Stimulated activated CD8-positive, alpha-beta memory T cell treated with anti-CD3 and anti-CD28 coated beads, Interleukin-7, amount 100 ng/mL, for 48 hours (primary cell): Measurements from ENCODE around the gene LDHD.

Source experiments
- DNase-seq, 2 donors: peaks; one replicate each; pipeline ENCODE4 v3.0.0-alpha.2; 2020; ENCODE audit warnings: low read depth in 1 of 2; ENCODE audit errors: extremely low read depth in 1 of 2

LDHD gene

DNA sequence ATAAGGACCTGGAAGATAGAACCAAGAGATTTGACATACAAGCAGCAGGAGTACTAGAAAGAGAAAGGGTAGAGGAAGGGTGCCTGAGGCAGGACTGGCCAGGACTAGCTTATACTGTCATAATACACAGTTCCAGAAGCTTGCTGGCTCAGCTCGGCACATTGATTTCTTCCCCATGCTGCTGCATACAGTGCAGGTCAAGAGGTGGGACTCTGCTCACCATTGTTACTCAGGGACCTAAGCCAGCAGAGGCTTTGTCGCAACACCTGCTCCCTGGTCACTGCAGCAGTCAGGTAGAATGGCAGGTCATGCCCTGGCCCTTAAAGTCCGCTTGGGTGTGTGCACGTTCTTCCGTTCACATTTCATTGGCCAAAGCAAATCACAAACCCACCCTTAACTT lies 32.8 kb downstream of the LDHD start:
- DNase-seq: no peak

DNA sequence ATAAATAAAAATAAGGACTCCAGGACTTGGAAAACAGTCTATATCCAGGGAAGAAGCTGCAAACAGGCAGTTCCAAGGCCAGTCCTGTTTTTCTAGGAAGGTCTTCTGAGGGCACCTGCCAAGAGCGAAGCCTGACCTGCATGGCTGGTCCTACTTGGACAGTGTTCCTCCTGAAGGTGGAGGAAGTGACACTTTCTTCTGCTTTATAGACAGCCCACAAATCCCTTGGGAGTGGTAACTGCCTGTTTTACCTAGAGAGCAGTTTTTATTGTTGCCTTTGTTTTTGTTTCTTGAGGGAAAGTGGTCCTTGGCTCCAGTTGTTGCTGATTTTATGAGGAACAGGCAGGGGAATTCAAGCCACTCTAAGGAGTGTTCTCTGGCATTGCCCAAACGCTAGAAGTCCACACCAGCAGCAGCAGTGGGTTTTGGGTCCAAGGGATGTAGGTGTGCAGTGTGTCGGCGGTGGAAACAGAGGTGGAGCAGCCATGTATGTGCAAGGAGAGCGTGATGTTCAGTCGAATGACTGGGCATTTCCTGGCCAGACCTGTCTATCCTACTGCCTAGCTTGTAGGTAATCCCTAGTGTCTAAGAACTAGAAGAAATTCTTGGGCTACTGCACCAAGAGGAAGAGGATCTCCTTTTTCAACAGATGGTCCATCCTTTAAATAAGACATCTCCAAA lies 35.3 kb downstream of the LDHD start:
- no peak for DNase-seq

DNA sequence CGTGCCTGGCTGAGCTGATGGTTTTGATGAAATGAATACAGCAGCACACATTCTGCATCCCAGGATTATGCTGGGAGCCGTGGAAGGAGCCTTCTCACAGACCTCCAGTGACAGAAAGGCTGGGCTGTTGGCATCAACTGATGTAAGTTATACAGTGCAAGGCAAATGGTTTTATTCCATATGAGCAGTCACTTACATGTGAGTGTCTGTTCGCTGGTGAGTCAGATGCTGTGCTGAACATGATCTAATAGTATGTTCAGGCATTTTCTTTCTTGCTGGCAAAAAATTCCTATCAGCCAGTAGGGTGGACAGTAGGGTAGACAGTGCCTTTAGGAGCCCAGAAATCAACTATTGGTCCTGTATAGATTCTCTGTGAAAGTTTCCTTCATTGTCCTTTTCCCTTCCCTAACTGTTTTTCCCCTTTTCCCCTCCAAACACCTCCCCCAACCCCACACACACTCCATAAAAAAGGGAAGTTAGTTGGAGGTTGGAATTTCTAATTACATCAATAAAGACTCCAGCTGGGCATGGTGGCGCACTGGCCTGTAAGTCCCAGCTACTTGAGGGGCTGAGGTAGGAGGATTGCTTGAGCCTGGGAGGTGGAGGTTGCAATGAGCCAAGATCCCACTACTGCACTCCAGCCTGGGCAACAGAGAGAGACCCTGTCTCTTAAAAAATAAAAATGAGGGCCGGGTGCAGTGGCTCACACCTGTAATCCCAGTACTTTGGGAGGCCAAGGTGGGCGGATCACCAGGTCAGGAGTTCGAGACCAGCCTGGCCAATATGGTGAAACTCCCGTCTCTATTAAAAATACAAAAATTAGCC lies 36.2 kb downstream of the LDHD start:
- DNase-seq: no peak

DNA sequence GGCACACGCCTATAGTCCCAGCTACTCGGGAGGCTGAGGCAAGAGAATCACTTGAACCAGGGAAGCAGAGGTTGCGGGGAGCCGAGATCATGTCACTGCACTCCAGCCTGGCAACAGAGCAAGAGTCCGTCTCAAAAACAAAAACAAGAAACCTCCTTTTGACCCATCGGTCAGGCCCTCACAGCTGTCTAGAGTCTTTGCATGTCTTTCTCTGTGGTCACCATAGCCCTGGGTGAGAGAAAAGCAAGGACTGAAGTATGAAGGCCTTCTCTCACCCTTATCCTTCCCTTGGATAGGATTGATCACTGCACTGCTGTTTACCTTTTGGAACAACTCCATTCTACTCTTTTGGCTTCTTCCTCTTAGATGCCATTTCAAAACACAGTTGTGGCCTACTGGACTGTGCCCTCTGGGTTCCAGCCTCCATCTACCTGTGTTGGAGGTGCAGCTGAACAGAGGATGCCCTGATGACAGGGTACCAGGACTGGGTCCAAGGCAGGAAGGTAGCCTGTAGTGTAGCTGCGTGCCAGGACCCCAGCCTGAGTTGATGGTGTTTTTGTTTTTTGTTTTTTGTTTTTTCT lies 37.1 kb downstream of the LDHD start:
- no peak for DNase-seq

DNA sequence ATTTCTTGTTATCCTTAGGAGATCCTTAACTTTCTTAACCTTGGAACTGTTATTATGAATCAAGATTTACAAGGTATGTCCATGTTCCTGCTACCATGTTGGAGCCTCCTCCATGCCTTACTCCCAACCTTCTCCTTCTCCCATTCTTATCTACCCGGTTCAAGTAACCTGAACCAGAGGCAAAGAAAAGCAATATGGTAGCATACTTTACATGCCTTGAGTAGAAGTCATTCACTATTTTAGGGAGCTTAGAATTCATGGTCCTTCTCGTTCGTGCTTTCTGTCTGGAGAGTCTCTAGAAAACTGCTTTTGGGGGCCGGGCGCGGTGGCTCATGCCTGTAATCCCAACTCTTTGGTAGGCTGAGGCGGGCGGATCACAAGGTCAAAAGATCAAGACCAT lies 37.7 kb downstream of the LDHD start:
- no peak for DNase-seq

DNA sequence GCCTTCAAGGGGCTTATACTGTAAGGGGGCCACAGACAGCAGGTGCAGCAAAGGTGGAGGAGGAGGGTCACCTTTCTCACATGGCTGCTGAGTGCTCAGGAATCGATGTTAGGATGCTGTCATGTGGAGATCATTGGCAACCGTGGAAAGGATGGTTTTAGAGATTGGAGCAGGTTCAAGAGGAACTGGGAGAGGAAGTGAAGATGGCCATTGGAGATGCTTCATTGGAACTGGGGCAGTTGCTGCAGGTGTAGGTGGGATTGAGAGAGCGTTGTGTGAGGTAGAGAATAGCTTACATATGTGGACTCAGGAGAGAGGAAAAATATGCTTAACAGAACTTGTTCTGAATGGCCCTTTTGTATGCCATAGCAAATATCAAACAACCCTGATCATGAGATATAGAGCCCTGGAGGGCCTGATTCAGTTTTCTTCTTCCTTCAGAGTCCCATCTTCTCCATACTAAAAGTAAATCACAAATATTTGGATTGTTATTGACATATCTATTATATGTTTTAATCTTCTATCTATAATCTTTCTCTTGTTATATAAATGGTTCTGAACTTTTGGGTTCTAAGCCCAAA lies 40.8 kb downstream of the LDHD start:
- DNase-seq: no peak

DNA sequence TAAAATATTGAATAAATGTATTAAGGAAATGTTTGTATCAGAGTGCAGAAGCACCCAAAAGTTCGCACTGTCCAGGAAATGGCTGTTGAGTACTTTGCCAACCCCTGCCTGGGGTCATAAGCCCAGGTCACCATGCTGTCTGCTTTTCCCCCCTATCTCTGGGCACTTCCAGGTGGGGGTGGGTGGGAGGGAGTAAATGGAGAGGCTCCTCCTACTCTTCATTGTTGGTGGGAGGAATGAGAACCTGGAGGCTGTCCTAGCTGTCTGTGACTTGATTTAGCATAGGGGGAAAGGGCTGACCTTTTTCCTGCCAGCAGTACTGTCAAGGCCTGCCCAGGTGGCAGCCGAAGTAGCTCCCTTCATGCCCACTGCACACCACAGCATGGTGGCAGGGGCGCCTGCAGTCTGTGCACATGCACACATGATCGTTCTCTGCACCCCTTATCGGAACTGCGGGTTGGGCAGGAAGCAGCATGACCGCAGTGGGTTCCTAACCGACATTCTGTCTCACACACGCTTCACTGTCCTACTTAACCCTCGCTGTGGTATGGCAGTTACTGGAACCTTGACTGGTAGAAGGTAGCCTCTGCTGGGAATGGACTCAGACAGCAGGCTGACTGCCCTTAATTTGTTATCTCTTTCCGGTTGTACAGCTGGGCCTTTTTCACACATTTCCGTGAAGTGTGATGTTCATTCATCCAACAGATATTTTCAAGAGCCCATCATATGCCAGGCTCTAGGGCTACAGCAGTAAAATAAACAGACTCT lies 41.5 kb downstream of the LDHD start:
- peak; percentile 63 to 83 for DNase-seq

DNA sequence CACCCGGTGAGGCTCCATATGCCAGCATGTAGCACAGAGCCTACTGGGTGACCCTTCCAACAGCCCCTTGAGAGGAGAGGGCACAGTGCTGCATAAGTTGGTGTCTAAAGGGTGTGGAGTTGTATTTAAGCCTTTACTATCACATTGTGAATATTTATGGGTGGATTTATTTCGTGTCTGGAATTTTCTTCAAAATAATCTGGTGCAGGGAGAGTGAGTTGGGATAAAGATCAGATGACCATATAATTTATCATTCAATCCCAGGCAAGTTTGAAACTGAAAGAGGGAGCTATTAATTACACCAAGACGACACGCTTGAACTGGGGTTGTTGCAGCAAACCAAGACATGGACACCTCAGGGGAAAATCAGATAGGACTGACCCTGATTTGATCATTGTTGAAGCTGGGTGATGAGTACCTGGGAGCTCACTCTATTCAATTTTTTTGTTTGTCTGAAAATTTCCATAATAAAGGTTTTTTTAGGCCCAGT lies 42.2 kb downstream of the LDHD start:
- DNase-seq: no peak

DNA sequence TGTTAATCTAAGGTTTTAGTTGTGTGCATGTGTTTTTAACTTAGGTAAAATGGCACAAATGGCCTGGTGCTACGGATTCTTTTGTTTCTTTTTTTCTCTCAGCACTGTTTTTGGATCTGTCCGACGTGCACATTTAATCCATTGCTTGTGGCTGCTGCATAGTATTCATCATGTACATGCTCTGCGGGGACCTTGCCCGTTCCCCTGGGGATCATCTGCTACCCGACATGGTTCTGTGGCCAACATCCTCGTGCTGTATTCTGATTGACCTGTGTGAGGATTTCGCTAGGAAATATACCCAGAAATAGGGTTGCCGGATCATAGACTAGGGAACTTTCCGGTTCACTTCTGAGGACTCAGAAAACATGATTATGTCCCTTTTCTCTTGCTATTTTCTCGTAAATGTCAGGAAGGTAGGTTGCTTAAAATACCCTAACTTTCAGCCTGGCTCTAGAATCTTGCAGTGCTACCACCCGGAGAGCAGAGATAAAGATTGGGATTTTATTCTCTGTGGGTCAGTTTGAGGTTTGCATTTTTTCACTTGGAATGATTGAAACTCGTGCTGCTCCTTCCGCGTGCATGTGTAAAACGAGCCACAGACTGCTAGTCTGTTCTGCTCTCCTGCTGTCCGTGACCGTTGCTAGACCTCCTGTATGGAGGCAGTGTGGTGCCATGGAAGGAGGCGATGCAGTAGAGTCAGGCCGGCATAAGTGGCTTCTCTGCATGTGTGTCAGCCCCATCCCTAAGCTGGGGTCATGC lies 42.9 kb downstream of the LDHD start:
- no peak for DNase-seq

DNA sequence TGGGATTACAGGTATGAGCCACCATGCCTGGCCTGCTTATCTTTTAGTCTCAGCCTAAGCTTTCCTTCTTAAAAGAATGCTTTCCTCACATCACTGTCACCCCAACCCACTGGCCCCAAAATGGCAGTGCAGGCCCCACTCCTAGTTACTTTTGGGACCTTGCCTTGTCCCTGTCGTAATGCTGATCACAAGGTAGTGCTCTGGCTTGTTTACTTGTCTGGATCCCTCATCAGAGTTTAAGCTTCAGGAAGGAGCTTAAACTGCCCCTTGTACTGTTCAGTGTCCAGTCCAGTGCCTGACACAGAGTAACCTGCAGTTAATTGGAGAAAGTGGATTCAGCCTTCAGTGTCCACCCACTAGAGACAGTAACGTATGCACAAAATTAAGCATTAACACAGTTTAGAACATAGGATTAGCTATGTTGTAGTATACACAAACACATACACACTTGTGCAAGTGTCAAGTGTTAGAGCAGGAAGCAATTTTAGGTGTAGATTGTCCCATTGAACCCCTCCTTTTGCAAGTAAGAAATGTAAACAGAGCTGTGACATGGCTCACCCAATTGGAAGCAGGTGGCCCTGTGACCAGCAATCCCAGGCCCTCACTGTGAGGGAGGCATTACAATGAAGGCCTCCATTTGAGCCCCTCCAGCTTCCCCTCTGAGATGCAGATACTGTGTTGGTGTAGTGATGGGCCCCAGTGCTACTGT lies 44.2 kb downstream of the LDHD start:
- no peak for DNase-seq

DNA sequence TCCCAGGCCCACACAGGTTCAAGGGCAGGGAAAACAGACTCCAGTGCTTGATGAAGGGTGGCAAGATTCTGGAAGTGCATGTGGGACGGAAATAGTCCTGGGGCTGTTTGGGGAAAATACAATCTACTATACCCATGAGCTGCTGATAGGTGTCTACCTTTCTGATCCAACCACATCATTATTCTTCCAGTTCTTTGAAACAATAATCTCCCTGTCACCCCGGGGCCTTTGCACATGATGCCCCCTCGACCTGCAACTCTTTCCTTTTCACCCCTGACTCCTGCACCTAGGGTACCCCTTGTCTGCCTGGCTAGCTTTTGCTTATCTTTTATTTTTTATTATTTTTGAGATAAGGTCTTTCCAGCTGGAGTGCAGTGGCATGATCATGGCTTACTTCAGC lies 45.0 kb downstream of the LDHD start:
- no peak for DNase-seq

DNA sequence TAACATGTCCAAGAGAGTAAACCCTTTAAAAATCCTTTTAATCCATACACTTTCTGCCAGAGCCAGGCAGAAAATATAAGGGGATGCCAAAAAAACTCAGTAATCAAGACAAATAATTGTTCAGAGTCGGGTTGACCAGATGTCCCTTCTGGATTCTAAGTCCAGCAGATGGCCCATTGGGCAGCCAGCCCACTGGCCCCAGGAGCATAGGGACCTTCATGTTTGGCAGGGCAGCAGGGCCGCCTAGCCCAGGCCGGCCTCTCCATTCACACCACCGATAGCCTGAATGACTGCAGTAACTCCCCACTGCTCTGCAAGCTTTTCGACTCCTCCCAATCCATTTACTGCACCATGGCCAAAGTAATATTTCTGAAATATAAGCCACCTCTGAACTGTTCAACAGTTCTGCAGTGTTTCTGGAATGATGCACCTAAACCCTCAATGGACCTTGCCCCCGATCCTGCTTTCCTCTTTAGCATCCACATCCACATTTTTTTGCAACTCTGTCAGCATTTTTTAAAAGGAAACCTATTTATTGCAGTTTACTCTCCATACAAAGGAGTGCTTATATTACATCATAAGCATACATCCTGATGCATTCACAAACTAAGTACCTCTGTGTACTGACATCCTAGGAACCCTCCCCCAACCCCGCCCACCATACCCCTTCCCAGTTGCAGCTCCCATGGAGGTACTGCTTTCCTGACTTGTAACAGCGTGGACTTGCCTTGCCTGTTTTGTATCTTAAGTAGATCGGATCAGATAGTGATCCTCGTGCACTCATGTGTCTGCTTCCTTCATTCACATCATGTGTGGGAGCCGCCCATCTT lies 46.4 kb downstream of the LDHD start:
- DNase-seq: no peak

DNA sequence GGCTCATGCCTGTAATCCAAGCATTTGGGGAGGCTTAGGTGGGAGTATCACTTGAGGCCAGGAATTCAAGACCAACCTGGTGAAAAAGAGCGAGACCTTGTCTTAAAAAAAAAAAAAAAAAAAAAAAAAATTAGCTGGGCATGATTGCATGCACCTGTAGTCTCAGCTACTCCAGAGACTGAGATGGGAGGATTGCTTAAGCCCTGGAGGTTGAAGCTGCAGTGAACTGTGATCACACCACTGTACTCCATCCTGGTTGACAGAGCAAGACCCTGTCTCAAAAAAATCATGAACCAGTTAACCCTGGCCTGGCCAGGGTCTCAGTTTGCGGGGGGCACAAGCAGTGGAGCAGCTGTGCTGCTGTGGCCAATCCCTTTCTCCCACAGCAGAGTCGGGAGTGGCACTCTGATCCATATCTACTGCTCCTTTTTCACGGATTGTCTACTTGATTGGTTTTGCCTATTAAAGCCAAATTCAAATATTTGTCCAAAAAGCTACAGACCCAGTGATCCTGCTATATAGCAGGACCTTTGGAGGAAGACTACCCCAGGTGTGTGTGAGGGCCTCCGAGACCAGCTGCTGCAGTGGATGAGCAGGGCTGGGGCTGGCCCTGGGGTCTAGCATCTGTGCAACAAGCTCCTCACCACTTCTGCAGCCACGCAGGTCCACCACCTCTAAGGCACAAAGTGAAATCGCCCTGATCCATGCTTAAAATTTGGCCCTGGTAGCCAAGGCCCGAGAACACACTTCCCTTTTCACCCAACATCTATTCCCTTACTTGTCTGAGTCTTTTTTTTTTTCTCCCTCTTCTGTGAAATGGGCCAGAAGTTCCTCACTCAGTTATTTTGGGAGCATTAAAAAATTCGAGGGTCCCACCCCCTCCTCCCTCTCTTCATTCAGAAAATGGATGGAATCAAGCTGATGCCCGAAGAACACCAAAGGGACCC lies 48.2 kb downstream of the LDHD start:
- no peak for DNase-seq

DNA sequence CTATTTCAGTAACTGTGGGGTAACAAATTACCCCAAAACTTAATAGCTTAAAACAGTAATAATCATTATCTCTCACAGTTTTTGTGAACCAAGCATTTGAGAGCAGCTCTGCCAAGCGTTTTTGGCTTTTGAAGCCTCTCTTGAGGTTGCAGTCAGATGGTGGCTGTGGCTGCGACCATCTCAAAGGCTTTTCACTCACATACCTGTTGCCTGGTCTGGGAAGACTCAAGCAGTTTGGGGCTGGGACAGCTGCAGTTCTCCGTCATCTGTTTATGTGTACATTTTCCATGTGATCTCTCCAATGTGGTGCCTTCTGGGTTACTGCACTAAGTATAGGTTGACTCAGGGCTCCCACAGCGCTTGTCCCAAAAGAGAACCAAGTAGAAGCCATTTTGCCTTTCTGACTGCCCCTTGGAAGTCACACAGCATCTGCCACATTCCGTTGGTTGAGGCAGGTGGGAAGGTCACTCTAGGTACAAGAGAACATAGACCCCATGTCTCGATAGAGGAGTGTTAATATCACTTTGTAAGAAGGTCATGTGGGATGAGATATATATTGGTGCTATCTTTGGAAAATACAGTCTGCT lies 49.6 kb downstream of the LDHD start:
- no peak for DNase-seq

DNA sequence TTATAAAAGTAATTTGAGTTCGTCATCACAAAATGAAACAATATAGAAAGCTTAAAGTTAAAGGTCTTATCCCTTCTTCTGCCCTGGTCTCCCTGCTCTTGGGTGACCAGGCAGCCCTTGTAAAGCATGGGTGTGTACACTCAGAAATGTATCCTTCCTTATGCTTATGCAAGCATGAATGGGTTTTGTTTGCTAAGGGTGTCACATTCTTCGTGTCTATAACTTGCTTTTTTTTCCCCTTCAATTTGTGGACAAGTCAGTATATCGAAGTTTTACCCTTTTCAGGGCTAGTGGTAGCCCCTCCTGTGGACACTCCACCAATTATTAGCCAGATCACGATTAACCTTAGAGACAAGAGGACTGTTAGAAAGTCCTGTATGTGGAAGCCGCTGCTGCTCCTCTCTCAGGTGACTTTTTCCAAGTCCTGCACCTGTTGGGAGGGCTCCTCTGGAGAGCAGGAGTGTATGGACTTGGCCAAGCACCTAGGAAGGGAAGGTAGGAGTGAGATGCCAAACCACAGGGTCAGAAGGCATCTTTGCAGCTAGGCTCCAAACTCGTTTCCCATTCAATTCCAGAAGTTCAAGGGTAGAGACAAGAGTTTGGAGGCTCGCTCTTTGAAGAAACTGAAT lies 50.9 kb downstream of the LDHD start:
- DNase-seq: no peak

DNA sequence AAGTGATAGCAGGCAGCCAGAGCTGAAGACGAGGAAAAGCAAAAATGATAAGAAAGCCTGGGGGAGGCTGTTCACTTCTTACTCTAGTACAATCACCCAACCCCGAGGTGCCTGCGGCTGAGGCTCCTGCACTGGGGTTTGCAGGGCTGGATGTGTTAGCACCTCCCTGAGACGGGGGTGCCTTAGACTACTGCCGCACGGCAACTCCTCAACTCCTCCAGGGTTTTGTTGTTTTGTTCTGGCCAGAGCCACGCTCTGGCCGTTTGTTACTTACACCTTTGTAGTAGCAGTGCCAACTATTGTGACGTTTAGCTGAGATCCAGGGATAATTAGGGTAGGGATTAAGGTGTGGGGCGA lies 51.5 kb downstream of the LDHD start:
- DNase-seq: peak in 1 of 2 donors; percentile 11
